GM21528 (cell line): Measurements from ENCODE around the gene LRP2.
"Not testable (repeated sequence)": the region's sequence is repeated elsewhere in the genome, so short reads cannot be mapped to it uniquely, and the experiment has no call there.

Experiments
- ATAC-seq: cut with Tn5 transposase; IDR thresholded peaks from one replicate; pipeline ENCODE4 v1.9.1; 2021; ENCODE audit warnings: mild to moderate bottlenecking, moderate library complexity; ENCODE audit not compliant: unreplicated experiment, low FRiP score

LRP2 gene

DNA sequence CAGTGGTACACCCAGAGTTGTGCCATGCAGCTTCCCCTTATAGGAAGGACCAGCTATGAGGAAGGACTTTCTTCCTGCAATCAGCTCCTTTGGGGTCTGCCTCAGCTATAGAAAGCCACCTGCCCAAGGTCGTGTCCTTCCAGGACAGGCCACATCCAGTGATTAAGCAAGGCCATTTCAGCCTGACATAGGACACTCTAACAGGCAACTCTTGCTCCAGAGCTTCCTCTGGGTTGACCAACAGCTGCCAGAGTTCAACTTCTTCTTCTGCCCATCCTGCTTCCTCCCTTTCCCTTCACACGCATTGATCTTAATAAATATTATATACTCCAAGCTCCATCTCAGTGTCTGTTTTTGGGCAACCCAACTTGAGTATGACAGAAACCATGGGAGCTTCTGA lies 12.8 kb downstream of the LRP2 start:
- no peak for ATAC-seq

- ATAC-seq, result no peak
Measured at GRCh38 chr2:169348321-169349024, 13.9 kb downstream of the LRP2 start.

GRCh38 chr2:169345486-169346437 lies 16.6 kb downstream of the LRP2 start:
- no peak for ATAC-seq

DNA sequence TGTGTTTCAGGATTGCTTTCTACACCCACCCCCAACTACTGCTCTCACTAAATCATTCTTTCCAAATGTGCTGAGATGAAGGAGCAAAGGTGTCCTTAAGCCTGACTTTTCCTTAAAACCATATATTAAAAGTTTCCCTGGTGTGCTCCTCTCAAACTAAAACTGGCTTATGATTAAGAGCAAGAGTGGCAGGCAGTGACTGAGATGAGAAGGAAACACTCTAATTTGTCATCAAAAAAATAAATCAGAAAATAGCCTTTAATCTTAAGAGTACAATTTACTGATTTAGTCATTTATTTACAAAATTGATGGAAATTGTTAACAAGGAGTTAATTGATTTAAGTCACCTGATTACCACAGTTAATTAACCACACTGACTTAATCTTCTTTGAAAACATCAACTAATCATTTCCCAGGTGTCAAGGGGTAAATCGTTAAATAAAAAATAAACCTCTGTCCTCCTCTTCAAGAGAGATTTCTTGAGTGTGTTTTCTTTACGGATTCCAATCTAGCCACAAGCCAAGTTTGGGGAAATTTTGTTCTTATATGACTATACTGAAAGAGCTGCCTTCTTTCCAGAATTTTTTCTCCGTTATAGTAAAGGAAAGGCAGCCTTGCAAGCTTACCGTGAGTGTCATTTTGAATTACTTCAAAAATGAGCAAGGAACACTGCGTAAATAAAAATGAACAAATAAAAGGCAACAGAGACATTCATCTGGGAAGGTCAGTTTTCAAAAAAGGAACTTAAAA lies 17.4 kb downstream of the LRP2 start:
- ATAC-seq, result no peak

DNA sequence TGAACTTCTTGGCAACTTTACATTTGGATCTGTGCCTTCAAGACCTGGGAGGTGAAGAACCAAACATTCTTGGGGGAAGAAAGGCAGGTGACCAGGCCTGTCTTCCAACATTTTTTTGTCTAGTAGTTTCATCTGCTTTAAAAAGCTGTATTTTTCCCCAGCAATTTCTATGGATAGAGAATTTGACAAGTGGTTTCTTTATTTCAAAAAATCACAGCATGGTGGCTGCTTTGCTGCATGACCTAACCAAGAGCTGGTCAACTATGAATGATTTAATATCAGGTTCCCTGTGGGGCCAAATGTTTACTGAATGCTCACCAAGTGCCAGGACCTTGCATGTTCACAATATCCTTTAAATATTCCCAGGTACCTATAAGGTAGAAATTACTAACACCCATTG lies 19.1 kb downstream of the LRP2 start:
- ATAC-seq, result no peak

DNA sequence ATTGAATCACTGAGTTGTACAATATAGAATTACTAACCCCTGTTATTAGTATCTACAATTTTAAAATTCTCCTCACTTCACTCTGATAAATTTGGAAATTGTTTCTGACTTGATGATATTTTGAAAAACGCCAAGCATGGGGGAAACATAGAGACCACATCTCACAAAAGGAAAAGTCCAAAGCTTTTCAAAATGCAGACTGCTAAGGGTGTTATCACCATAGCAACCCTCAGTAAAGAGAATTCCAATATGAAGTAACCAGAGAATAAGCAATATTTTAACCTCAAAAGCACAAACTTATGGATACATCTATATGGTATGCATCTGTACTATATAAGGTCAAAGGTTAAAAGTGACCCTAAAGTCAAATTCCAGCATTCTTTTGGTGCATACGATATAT lies 22.7 kb downstream of the LRP2 start:
- ATAC-seq, result no peak

- no peak for ATAC-seq
Measured at GRCh38 chr2:169336695-169337094, 25.6 kb downstream of the LRP2 start.

DNA sequence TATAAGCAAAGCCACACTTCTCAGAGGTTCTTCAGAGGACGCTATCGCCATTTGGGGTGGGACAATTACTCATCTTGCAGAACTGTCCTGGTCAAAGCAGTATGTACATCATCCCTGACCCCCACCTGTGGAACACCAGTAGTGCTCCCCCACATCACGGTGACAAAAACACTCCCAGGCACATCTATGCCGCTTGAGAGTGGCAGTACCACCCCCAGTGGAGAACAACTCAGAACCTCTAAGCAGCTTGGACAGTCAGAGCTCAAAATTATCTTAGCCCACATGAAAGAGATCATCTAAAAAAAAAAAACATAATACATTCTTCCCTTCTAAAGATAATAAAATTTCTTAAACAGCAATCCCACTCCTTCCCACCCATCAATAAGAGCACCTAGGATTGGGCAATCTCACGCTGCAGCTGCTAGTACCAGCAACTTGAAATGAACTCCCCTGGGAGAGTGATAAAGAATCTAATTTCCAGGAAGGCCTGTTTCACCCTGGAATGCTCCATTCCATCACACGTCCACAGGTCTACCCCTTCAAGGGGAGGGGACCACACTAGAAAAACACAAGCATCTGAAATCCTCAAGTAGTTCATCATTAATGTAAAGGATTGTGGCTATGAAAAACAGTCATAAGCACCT lies 31.7 kb downstream of the LRP2 start:
- ATAC-seq, result no peak

- no peak for ATAC-seq
Measured at GRCh38 chr2:169329688-169330554, 32.4 kb downstream of the LRP2 start.

DNA sequence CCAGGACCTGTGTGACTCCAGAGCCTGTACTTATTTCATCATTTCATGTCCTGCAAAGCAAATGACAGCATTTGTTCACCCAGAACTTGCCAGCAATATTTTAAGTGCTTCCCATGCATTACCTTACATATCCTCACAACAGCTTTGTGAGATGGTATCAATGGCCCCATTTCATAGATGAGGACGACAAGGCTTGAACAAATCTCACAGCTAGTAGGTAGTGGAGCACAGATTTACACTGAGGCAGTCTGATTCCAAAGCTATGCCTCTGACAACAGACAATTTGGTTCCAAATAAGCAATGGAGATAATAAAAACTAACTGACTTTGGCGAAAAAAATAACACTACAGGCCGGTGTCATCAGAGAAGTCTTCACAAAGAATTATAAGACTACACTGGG lies 33.5 kb downstream of the LRP2 start:
- ATAC-seq, result no peak

DNA sequence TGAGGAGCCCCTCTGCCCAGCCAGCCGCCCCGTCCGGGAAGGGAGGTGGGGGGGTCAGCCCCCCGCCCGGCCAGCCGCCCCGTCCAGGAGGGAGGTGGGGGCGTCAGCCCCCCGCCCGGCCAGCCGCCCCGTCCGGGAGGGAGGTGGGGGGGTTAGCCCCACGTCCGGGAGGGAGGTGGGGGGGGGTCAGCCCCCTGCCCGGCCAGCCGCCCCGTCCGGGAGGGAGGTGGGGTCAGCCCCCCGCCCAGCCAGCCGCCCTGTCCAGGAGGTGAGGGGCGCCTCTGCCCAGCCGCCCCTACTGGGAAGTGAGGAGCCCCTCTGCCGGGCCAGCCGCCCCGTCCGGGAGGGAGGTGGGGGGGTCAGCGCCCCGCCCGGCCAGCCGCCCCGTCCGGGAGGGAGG lies 34.5 kb downstream of the LRP2 start:
- not testable (repeated sequence) for ATAC-seq

DNA sequence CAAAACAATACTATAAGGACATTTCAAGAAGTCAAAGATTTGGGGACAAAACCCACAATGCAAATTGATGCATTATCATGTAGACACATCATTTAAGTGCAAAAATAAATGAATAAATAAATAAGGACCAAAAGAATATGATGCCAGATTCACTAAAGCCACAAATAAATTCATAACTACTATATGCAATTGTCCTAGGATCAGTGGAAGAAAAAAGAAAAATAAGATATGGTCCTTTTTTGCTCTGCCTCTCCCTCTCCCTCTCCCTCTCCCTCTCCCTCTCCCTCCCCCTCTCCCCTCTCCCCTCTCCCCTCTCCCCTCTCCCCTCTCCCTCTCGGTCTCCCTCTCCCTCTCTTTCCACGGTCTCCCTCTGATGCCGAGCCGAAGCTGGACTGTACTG lies 36.4 kb downstream of the LRP2 start:
- ATAC-seq, result not testable (repeated sequence)

DNA sequence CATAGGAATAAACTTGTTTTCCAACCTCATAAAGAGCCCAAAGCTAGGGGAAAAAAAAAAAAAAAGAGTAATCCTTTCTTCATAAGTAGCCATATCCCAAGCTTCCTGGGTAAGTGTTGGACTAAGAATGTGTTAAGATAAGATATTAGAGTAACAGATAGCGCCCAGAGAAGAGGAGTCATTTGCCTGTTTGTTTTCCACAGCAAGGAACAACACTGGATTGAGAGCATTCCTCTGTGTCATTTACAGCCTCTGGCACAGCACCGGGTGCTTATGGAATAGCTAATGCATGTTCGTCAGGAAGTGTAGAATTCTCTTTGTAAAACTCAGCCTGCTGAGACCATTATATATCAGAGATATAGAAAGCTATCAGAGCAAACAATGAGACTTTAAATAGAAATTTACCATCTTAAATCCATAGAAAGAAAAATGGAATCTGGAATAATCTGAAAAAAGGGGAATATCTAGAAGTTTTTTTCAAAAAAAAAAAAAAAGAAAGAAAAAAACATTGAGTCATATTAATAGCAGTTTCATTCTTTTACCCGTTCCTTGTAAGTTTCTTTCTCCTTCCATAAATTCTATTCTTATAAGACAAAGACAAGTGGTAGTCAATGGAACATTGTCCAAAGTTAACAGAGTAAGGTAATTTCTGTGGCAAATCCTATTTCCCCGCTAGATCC lies 37.6 kb downstream of the LRP2 start:
- no peak for ATAC-seq

DNA sequence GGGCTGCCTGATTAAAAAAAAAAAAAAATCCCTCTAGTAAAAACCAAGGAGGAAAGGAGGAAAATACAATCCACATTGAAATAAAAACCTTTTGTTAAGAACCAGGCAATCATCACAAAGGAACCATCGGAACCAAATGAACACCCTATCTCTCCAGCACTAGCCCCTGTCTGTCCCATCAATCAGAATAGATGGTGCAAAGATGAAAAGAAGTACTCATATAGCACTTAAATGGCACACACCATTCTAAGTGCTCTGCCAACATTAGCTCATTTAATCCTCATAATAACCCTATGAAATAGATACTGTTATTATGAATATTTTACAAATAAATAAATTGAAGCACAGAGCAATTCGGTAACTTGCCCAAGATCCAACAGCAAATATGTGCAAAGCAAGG lies 38.5 kb downstream of the LRP2 start:
- no peak for ATAC-seq

- no peak for ATAC-seq
Measured at GRCh38 chr2:169320561-169320960, 41.8 kb downstream of the LRP2 start.

DNA sequence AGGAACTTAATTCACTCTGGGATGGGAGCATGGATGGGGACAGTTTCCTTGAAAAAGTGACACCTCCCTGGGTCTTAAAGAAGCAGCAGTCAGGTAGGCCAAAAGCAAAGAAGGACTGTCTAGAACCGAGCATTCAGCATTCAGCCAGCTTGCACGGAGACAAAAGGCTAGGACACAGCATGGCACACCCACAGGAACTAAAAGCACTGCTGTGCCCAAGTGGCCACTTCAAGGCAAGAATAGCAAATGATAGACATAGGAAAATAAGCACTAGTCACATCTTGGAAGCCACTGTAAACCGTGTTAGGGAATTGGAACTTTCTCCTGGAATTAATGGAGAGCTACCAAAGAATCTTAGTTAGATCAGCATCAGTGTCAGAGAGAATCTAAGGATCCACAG lies 47.0 kb downstream of the LRP2 start:
- ATAC-seq, result no peak

- ATAC-seq, result not testable (repeated sequence)
Measured at GRCh38 chr2:169308349-169308748, 54.0 kb downstream of the LRP2 start.

GRCh38 chr2:169304689-169305088 lies 57.6 kb downstream of the LRP2 start:
- ATAC-seq, result not testable (repeated sequence)
